ENCODE data around the gene WSB1.
"Not testable (repeated sequence)": the region's sequence is repeated elsewhere in the genome, so short reads cannot be mapped to it uniquely, and the experiment has no call there.

WSB1 gene, protein sequence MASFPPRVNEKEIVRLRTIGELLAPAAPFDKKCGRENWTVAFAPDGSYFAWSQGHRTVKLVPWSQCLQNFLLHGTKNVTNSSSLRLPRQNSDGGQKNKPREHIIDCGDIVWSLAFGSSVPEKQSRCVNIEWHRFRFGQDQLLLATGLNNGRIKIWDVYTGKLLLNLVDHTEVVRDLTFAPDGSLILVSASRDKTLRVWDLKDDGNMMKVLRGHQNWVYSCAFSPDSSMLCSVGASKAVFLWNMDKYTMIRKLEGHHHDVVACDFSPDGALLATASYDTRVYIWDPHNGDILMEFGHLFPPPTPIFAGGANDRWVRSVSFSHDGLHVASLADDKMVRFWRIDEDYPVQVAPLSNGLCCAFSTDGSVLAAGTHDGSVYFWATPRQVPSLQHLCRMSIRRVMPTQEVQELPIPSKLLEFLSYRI

DNA sequence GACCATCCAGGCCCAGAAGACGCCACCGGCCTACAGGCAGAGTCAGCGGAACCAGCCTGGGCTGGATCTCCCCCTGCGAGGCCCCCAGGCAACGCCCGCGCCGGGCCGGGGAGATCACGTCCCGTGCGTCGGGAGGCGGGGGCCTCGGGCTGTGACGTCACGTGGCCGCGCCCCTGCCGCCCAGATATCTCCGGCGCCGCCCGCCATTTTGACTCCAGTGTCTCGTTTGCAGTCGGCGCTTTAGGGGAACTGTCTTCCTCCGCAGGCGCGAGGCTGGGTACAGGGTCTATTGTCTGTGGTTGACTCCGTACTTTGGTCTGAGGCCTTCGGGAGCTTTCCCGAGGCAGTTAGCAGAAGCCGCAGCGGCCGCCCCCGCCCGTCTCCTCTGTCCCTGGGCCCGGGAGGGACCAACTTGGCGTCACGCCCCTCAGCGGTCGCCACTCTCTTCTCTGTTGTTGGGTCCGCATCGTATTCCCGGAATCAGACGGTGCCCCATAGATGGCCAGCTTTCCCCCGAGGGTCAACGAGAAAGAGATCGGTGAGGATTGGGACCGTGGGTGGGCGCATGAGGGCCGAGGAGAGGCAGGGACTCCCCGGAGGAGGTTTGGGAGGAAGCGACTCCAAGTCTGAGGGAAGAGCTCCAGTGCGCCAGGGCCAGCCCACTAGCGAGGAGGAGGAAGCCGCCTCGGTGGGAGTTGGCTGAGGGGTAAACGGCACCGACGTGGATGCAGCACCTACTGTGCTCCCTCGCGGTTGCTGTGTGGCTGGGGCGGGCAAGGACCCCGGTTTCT, at the start of gene WSB1:
Gene WSB1 (plus strand): TSS at position 217 of the 791 bp plus-strand sequence. CDS start 282 bp downstream, at position 499.
- peak; percentile 93 for DNase-seq

DNA sequence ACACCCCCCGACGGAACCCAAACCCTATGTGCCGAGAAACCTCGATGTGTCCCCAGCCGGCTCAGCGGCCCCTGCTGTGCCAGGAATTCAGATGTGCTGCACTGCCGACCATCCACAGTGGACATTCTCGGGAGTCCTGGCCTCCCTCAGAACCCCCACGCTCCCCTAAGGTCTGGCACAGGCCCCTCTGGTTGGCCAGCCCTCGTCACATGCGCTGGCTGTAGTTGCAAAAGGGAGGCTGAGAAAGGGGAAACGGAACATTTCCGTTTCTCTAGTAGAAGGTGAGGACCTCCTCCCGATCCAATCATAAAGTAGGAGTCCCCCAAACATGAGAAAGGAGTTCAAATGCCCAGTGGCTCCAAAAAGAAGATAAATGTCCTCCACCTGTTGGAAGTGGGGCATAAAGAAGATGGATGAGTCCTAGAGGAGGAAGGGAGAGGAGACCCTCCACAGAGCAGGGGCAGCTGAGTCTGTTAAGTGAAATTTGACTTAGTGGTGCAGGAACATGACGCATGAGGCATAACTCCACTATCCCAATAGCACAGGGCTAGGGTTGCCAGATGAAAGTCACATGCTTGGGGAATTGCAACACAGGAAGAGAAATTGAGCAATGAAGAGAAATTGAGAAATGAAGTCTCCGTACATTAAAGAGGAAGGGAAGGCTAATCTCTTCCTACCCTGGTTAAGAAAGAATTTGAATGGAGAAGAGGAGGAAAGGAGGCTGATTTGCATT, 49.3 kb upstream of the WSB1 start:
- DNase-seq, result peak; percentile 92

DNA sequence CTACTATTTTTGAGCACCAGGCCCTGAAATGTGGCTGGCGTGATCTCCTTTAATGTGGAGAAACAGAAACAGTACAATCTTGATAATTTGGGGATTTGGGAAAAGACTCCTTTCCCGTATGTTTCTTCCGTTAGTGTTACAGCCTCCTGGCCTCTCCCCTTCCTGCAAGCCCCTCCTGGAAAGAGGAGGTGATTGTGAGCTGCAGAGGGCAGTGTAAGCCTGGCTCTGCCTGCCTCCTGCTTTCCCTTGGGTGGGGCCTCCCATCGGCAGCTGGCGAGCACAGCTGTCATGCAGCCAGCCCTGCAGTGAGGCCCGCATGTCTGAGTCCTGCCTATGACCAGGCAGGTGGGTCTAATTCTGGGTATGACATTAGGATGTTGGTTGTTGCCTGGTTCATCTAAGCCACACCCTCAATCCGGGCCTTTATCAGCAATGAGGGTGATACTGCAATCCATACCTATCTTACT, 48.7 kb upstream of the WSB1 start:
- DNase-seq, result peak; percentile 73

DNA sequence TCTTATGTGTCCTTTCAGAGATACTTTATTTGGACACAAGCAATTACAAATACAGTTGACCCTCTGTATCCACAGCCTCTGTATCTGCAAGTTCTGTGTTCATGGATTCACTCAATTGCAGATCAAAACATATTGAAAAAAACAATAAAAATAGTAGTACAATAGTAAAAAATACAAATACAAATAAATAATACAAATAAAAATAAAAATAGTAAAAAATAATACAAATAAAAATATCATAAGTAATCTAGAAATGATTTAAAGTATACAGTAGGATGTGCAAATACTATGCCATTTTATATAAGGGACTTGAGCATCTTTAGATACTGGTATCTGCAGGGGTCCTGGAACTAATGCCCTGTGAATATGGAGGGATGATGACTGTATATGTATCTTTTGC, 47.4 kb upstream of the WSB1 start:
- no peak for DNase-seq

DNA sequence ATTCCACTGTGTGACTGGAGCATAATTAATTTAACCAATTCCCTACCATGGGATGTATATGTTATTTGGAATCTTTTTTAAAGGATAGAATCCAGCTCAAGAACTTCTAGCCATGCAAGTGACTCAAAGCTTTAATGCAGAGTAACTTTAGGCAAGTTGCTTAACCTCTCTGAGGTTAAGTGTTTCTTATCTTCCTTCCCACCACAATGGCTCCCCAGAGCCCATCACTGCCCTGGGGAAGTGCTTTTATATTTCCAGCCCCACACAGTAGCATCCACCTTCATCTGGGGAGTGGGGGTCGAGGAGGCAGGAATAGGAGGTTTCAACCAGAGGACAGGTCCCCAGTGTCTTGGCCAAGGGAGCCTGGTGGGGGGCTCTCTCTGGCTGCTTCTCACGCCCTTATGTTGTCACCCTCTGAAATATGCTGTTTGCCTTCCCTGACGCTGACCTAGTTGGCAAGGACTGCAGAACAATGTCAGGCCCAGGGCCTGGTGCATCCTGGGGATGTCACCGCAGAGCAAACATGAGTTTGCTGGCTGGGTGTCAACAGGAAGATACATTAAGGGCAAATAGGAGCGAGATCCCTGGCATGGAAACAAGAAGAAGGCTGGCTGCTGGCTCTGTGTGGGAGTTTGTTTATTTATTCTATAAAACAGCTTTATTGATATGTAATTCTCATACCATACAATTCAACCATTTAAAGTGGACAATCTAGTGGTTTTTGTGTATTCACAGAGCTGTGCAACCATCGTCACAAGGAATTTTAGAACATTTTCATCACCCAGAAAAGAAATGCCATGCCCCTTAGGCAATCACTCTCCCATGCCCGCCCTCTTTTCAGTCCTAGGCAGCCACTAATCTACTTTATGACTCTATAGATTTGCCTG, 46.6 kb upstream of the WSB1 start:
- peak; percentile 20 for DNase-seq

DNA sequence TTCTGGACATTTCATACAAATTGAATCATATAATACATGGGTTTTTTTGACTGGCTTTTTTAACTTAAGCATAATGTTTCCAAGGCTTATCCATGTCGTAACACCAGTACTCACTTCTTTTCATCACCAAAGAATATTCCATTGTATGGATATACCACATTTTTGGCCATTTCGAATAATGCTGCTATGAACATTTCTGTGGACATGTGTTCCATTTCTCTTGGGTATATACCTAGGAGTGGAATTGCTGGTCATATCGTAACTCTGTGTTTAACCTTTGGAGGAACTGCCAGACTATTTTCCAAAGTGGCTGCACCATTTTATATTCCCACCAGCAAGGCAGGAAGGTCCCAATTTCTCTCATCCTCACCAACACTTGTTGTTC, 46.0 kb upstream of the WSB1 start:
- no peak for DNase-seq

DNA sequence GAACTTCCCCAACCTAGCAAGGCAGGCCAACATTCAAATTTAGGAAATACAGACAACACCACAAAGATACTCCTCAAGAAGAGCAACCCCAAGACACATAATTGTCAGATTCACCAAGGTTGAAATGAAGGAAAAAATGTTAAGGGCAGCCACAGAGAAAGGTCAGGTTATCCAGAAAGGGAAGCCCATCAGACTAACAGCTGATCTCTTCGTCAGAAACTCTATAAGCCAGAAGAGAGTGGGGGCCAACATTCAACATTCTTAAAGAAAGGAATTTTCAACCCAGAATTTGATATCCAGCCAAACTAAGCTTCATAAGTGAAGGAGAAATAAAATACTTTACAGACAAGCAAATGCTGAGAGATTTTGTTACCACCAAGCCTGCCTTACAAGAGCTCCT, 43.1 kb upstream of the WSB1 start:
- DNase-seq, result not testable (repeated sequence)

DNA sequence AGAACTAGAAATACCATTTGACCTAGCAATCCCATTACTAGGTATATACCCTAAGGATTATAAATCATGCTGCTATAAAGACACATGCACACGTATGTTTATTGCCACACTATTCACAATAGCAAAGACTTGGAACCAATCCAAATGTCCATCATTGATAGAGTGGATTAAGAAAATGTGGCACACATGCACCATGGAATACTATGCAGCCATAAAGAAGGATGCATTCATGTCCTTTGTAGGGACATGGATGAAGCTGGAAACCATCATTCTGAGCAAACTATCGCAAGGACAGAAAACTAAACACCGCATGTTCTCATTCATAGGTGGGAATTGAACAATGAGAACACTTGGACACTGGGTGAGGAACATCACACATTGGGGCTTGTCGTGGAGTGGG, 39.1 kb upstream of the WSB1 start:
- DNase-seq, result not testable (repeated sequence)

DNA sequence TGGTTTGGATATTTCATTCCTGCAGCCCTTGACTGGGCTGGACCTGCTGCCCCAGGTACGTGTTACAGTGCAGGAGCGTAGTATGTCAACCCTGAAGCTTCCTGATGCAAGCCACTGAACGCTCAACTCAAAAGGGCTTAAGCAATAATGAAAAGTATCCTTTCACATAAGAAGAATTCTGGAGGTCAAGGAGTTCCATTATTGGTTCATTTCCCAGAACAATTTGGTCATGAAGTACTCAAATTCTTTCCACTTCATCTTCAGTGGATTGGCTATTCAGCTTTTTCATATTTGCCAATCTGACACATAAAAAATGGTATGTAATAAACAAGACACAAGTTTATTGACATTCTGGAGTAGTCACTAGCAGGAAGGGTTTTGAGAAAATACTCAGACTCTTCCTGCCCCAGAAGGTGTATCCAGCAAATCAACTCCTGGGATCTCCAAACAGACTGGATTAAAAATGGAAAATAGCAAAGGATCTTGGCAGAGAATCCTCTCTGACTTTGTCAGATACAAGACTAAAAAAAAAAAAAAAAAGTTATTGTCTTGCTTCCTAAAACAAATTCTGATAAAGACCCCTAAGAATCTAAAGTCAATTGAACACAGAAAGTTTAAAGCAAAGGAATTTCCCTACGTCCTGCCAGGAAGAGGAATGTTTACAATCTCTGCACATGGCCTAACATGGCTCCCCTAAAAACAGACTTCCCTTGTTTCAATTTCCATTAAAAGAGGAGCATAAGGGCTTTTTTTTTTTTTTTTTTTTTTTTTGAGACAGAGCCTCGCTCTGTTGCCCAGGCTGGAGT, 37.5 kb upstream of the WSB1 start:
- DNase-seq, result peak; percentile 45

DNA sequence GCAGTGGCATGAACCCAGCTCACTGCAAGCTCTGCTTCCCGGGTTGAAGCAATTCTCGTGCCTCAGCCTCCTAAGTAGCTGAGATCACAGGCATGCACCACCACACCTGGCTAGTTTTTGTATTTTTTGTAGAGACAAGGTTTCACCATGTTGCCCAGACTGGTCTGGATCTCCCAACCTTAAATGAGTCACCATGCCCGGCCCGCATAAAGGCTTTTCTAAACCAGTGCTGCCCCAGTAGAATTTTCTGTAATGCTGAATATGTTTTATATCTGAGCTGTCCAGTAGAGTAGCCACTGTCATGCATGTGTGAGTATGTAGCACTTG, 36.9 kb upstream of the WSB1 start:
- DNase-seq, result no peak

DNA sequence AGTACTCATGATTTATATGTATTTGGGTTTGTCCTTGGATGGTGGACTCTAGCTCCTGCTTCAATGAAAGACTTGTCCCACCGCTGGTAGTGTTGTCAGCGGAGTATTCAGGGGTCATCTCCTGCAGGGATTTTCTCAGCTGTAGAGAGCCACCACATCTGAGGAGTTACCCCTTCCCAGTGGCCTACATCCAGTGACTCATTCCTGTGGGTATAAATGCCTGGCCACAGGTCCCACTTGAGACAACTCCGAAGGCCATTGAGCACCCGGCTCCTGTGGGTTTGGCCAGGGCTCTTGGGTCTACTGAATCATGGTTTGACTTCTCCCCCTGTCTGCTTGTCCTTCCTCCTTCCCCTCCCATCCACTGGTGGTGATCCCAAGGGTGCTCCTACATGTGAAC, 34.6 kb upstream of the WSB1 start:
- DNase-seq, result no peak

DNA sequence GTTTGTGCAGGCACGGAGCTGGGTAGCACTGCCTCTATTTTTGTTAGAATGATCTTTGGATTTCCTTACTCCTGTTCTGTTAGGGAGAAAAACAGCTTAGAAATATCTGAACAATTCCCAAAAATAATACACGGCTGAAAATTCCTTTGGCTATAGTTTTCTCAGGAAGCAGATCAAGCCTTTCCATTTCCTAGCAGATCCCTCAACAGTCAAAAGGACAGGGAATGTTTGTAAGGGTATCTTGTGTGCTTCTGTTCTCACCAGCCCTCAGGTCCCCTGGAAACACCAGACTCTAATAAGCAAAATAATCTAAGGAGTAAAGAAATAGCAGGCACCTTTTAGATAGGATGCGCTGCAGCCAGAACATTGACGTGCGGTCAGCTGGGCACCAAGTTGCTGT, 30.5 kb upstream of the WSB1 start:
- no peak for DNase-seq

DNA sequence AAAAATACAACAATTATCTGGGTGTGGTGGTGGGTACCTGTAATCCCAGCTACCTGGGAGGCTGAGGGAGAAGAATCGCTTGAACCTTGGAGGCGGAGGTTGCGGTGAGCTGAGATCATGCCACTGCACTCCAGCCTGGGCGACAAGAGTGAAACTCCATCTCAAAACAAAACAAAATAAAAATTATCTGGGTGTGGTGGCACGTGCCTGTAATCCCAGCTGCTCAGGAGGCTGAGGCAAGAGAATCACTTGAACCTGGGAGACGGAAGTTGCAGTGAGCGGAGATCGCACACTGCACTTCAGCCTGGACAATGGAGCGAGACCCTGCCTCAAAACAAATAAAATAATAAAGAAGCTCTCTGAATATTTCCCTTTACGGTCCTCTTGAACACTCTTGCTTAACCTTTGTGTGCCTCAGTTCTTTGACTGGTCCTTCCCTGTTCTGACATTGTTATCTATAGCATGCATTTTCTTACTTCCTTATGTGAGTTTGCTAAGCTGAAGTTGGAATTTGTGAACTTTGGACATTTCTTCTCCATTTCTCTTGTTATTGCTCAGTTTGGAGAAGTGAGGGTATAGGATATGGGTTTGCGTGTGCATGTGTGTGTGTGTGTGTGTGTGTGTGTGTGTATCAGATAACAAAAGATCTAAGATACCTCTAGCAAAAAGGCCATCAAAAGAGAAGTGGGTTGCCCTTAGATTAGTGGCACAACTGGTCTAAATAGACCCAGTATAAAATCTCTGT, 29.7 kb upstream of the WSB1 start:
- no peak for DNase-seq

DNA sequence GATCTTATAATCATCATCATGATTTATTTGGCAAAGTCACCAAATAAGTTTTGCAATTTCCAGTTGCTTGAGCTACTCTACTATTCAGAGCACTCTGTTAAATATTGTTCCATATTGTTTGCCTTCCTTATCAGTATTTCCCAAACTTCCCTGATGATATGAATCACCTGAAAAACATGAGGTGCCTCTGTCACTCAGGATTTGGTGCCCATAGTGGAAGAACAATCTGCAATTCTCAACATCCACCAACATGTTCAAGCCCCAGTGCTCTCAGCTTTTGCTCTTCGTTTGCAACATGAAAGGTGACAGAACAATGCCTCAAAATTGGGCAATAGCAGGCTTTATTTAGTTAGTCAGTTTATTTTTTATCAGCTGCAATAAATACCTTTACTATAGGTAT, 28.6 kb upstream of the WSB1 start:
- DNase-seq, result no peak

DNA sequence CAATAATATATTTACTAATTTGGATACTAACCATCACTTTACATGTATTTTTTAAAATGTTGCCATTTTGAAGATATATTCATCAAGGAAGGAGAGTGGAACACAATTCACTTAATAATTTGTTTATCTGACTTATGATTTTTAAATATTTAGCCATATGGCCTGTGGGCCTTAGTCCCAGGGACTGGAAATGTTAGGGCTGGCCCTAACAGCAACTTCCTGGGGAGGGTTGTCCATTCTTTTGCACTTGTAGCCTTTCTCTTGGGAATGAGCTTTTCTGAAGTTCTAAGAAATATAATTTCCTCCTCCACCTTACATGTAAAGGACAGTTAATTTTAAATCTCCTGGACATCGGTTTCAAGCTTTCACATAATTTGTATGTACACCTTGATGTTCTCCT, 27.7 kb upstream of the WSB1 start:
- no peak for DNase-seq

DNA sequence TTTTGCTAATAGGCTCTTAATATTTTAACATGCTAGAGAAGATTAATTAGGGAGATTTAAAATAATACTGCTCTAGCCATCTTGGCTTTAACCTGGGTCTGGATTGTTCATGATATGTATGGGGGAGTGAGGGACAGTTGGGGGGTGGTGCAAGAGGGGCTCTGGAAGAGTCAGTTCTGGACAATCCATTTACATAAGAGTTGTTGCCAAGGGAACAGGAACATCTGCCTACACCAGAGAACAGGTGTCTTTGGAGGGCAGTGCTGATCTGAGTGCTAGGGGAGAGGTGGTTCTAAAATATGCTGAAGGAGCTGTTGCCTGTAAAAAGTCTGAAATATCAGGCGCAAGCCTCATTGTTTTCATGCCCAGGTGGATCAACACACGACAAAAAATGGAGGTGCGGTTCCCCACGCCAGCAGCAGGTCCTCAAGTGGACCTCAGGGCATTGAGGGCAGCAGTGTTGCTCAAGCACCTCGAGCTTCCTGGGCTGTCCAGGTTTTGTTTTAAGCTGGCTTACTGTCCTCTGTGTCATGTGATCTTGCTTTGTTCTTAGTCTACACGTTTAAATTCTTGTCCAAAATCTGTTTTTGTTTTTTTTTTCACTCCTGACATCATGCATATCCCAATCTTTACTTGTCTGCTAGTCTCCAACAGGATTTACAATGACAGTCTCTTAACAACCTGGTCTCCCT, 25.4 kb upstream of the WSB1 start:
- DNase-seq, result no peak

DNA sequence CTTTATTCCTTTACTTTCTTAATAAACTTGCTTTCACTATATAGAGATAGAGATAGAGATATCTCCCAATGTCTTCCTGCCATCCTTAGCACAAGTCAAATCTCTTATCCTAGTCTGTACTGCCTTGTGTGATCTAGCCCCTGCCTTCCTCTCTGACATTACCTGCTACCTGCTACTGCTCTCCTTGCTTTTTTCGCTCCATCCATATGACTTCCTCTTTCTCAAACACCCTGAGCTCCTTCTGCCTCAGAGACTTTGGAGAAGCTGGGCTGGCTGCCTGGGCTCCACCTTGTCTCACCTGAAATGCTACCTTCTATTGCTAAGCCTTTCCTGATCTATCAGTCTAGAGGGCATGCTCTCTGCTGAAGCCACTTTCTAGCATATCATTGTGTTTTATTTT, 24.7 kb upstream of the WSB1 start:
- DNase-seq, result no peak

DNA sequence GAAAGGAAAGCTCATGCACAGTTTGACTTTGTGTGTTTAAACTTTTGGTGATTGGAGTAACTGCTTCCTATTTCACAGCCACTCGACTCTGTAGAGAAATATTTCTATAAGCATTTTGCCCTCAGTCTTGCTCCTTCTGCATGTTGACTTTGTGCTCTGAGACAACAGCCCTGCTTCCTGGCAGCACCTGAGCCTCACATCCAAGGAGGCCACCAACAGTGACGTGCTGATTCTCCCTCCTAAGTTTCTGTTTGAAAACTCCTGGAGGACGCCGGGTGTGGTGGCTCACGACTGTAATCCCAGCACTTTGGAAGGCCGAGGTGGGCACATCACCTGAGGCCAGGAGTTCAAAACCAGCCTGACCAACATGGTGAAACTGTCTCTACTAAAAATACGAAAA, 23.9 kb upstream of the WSB1 start:
- no peak for DNase-seq

DNA sequence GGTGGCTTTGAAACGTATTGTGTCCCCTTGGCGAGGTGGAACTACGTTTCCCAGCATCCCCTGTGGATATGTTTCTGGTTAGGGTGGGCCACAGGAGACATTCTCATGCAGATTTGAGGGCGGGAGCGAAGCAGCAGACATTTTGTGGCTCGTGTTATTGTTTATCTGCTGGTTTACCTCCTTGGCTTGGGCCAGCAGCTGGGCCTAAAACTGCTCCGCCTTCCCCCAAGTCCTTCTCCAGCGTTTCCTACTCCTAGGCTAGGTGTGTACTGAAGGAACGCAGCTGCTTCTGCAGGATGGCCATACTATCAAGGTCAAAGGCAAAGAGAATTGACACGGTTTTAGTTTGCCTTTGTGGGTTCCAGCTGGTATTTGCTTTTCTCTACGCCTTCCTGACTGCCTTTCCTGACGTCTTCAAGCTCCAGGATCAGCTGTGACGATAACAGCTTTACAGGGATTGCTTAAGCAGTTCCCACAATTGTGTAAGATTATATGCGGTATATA, 17.2 kb upstream of the WSB1 start:
- DNase-seq, result no peak

DNA sequence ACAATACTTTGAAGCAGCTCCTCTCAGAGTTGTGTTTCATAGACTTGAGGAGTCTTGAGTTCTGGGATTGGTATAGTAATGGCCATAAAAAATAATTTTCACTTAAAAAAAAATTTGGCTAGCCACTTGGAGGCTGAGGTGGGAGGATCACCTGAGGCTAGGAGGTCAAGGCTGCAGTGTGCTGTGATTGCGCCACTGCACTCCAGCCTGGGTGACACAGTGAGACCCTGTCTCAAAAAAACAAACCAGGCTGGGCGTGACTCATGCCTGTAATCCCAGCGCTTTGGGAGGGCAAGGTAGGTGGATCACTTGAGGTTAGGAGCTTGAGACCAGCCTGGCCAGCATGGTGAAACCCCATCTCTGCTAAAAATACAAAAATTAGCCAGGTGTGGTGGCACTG, 14.8 kb upstream of the WSB1 start:
- not testable (repeated sequence) for DNase-seq

Measured in fibroblast of skin of right quadriceps (primary cell).